Measurements from ENCODE around the gene HEXA. TPM values are rescaled to one million over a fixed set of nuclear protein-coding genes. Genes with fewer than 3 reads are reported as not detected.

The HEXA gene
- total RNA-seq, 5 donors from 2014 or later (not counting 1 experiment from before 2014, with no cell fraction given): 78.2 to 101 (median 88.4) TPM

- POLR2A ChIA-PET: no interaction called here
- H3K36me3 ChIP-seq (ENCODE audit: control insufficient read depth in 2 of 2, extremely low read depth in 1 of 2, insufficient read depth in 1 of 2, low read length in 1 of 2): peaks cover 4 to 46% of the 10 kb centered on the region in 2 donors
- H3K27me3 ChIP-seq (replicated peaks in 1 of 2; ENCODE audit: control insufficient read depth in 2 of 2, extremely low read depth in 1 of 2, insufficient read depth in 2 of 2, low read length in 1 of 2): no peaks in the 10 kb centered on the region
- no peaks in the 10 kb centered on the region for H3K27me3 Mint-ChIP-seq
- ATAC-seq (replicated peaks in 1 of 4) (no peak), DNase-seq (no peak)
- H3K27ac Mint-ChIP-seq: no peak overlapping the region
- no peak overlapping the region for H3K27ac ChIP-seq (ENCODE audit: low read length)
- H3K4me3 Mint-ChIP-seq: no peak overlapping the region
- peaks cover 10 to 19% (median 19%) of the 10 kb centered on the region in 3 donors for H3K4me1 Mint-ChIP-seq
- H3K36me3 Mint-ChIP-seq: peaks cover 27% of the 10 kb centered on the region
- no peak overlapping the region for H3K4me3 ChIP-seq (ENCODE audit: control insufficient read depth in 1 of 2, extremely low read depth in 1 of 2, low read length in 1 of 2)
- H3K9me3 Mint-ChIP-seq: no peaks in the 10 kb centered on the region
- peaks cover 0 to 9% of the 10 kb centered on the region in 2 experiments for H3K4me1 ChIP-seq (ENCODE audit: control insufficient read depth in 1 of 2, extremely low read depth in 1 of 2, insufficient read depth in 2 of 2, low read length in 2 of 2)
- CTCF ChIA-PET: no interaction called here
- no peaks in the 10 kb centered on the region for H3K9me3 ChIP-seq
- 100% methylated on average over 1 of the region's 3 CpGs for WGBS (ENCODE audit: insufficient coverage)
These were observed 17.7 kb downstream of the HEXA start for GRCh38 chr15:72358121-72358520.

GRCh38 chr15:72354496-72354895, 21.3 kb downstream of the HEXA start:
- WGBS (ENCODE audit: insufficient coverage): no CpG with 5 or more reads among the region's 1 CpG
- Mint-ChIP-seq H3K4me3 (no peak overlapping the region), H3K27me3 (no peaks in the 10 kb centered on the region), H3K36me3 (peaks cover 47% of the 10 kb centered on the region), H3K4me1 (peaks cover 10 to 19% (median 19%) of the 10 kb centered on the region in 3 donors), H3K27ac (no peak overlapping the region), H3K9me3 (no peaks in the 10 kb centered on the region)
- Histone ChIP-seq H3K4me1 (ENCODE audit: control insufficient read depth in 1 of 2, extremely low read depth in 1 of 2, insufficient read depth in 2 of 2, low read length in 2 of 2) (peaks cover 0 to 9% of the 10 kb centered on the region in 2 experiments), H3K4me3 (ENCODE audit: control insufficient read depth in 1 of 2, extremely low read depth in 1 of 2, low read length in 1 of 2) (no peak overlapping the region), H3K27me3 (replicated peaks in 1 of 2; ENCODE audit: control insufficient read depth in 2 of 2, extremely low read depth in 1 of 2, insufficient read depth in 2 of 2, low read length in 1 of 2) (no peaks in the 10 kb centered on the region), H3K9me3 (no peaks in the 10 kb centered on the region), H3K36me3 (ENCODE audit: control insufficient read depth in 2 of 2, extremely low read depth in 1 of 2, insufficient read depth in 1 of 2, low read length in 1 of 2) (peaks cover 4 to 79% of the 10 kb centered on the region in 2 donors), H3K27ac (ENCODE audit: low read length) (no peak overlapping the region)
- ChIA-PET CTCF (interaction anchor here in 1 of 2 donors (0.6 kb wide), 1 partner anchor 45 kb away, joined by 3 read pairs; no protein-coding TSS in a partner anchor), POLR2A (no interaction called here)
- ATAC-seq (replicated peaks in 1 of 4): no peak
- DNase-seq: no peak

- no peak for ATAC-seq (replicated peaks in 1 of 4)
- no peaks in the 10 kb centered on the region for H3K27me3 ChIP-seq (replicated peaks in 1 of 2; ENCODE audit: control insufficient read depth in 2 of 2, extremely low read depth in 1 of 2, insufficient read depth in 2 of 2, low read length in 1 of 2)
- no peak overlapping the region for H3K27ac Mint-ChIP-seq
- CTCF ChIA-PET: no interaction called here
- H3K27ac ChIP-seq (ENCODE audit: low read length): no peak overlapping the region
- no peaks in the 10 kb centered on the region for H3K4me1 ChIP-seq (ENCODE audit: control insufficient read depth in 1 of 2, extremely low read depth in 1 of 2, insufficient read depth in 2 of 2, low read length in 2 of 2)
- no peaks in the 10 kb centered on the region for H3K9me3 Mint-ChIP-seq
- POLR2A ChIA-PET: no interaction called here
- no peaks in the 10 kb centered on the region for H3K9me3 ChIP-seq
- peaks cover 0 to 9% (median 8%) of the 10 kb centered on the region in 3 donors for H3K4me1 Mint-ChIP-seq
- no peak for DNase-seq
- H3K4me3 ChIP-seq (ENCODE audit: control insufficient read depth in 1 of 2, extremely low read depth in 1 of 2, low read length in 1 of 2): no peak overlapping the region
- no peak overlapping the region for H3K4me3 Mint-ChIP-seq
- H3K36me3 ChIP-seq (ENCODE audit: control insufficient read depth in 2 of 2, extremely low read depth in 1 of 2, insufficient read depth in 1 of 2, low read length in 1 of 2): peaks cover 11 to 89% of the 10 kb centered on the region in 2 donors
- no peaks in the 10 kb centered on the region for H3K27me3 Mint-ChIP-seq
- 93% methylated on average over 2 of the region's 2 CpGs for WGBS (ENCODE audit: insufficient coverage)
- peaks cover 58% of the 10 kb centered on the region for H3K36me3 Mint-ChIP-seq
These were observed 22.5 kb downstream of the HEXA start for GRCh38 chr15:72353266-72353665.

GRCh38 chr15:72345806-72346205, 30.0 kb downstream of the HEXA start:
- no peaks in the 10 kb centered on the region for H3K9me3 ChIP-seq
- WGBS (ENCODE audit: insufficient coverage): no CpG with 5 or more reads among the region's 3 CpGs
- H3K27ac ChIP-seq (ENCODE audit: low read length): no peak overlapping the region
- ATAC-seq (replicated peaks in 1 of 4) (no peak), DNase-seq (no peak)
- no peaks in the 10 kb centered on the region for H3K4me1 ChIP-seq (ENCODE audit: control insufficient read depth in 1 of 2, extremely low read depth in 1 of 2, insufficient read depth in 2 of 2, low read length in 2 of 2)
- peaks cover 48% of the 10 kb centered on the region for H3K36me3 Mint-ChIP-seq
- H3K9me3 Mint-ChIP-seq: no peaks in the 10 kb centered on the region
- H3K27me3 ChIP-seq (replicated peaks in 1 of 2; ENCODE audit: control insufficient read depth in 2 of 2, extremely low read depth in 1 of 2, insufficient read depth in 2 of 2, low read length in 1 of 2): no peaks in the 10 kb centered on the region
- no peaks in the 10 kb centered on the region for H3K4me1 Mint-ChIP-seq
- H3K4me3 ChIP-seq (ENCODE audit: control insufficient read depth in 1 of 2, extremely low read depth in 1 of 2, low read length in 1 of 2): no peak overlapping the region
- CTCF ChIA-PET: no interaction called here
- no peak overlapping the region for H3K4me3 Mint-ChIP-seq
- POLR2A ChIA-PET: no interaction called here
- H3K36me3 ChIP-seq (ENCODE audit: control insufficient read depth in 2 of 2, extremely low read depth in 1 of 2, insufficient read depth in 1 of 2, low read length in 1 of 2): peaks cover 13 to 80% of the 10 kb centered on the region in 2 donors
- no peaks in the 10 kb centered on the region for H3K27me3 Mint-ChIP-seq
- no peak overlapping the region for H3K27ac Mint-ChIP-seq

- DNase-seq (no peak), ATAC-seq (replicated peaks in 1 of 4) (no peak)
- Histone ChIP-seq H3K9me3 (no peaks in the 10 kb centered on the region), H3K36me3 (ENCODE audit: control insufficient read depth in 2 of 2, extremely low read depth in 1 of 2, insufficient read depth in 1 of 2, low read length in 1 of 2) (peaks cover 13 to 75% of the 10 kb centered on the region in 2 donors), H3K4me1 (ENCODE audit: control insufficient read depth in 1 of 2, extremely low read depth in 1 of 2, insufficient read depth in 2 of 2, low read length in 2 of 2) (no peaks in the 10 kb centered on the region), H3K27ac (ENCODE audit: low read length) (no peak overlapping the region), H3K27me3 (replicated peaks in 1 of 2; ENCODE audit: control insufficient read depth in 2 of 2, extremely low read depth in 1 of 2, insufficient read depth in 2 of 2, low read length in 1 of 2) (no peaks in the 10 kb centered on the region), H3K4me3 (ENCODE audit: control insufficient read depth in 1 of 2, extremely low read depth in 1 of 2, low read length in 1 of 2) (no peak overlapping the region)
- no peaks in the 10 kb centered on the region for H3K4me1 Mint-ChIP-seq
- H3K27ac Mint-ChIP-seq: no peak overlapping the region
- ChIA-PET POLR2A (no interaction called here), CTCF (no interaction called here)
- no peaks in the 10 kb centered on the region for H3K9me3 Mint-ChIP-seq
- peaks cover 44% of the 10 kb centered on the region for H3K36me3 Mint-ChIP-seq
- H3K4me3 Mint-ChIP-seq: no peak overlapping the region
- 100% methylated on average over 5 of the region's 7 CpGs for WGBS (ENCODE audit: insufficient coverage)
- H3K27me3 Mint-ChIP-seq: no peaks in the 10 kb centered on the region
These were observed 30.5 kb downstream of the HEXA start for GRCh38 chr15:72345280-72345679.

GRCh38 chr15:72344602-72345001, 31.2 kb downstream of the HEXA start:
- DNase-seq: no peak
- Histone ChIP-seq H3K27ac (ENCODE audit: low read length) (no peak overlapping the region), H3K4me1 (ENCODE audit: control insufficient read depth in 1 of 2, extremely low read depth in 1 of 2, insufficient read depth in 2 of 2, low read length in 2 of 2) (no peaks in the 10 kb centered on the region), H3K36me3 (ENCODE audit: control insufficient read depth in 2 of 2, extremely low read depth in 1 of 2, insufficient read depth in 1 of 2, low read length in 1 of 2) (peaks cover 13 to 70% of the 10 kb centered on the region in 2 donors), H3K4me3 (ENCODE audit: control insufficient read depth in 1 of 2, extremely low read depth in 1 of 2, low read length in 1 of 2) (no peak overlapping the region), H3K9me3 (no peaks in the 10 kb centered on the region), H3K27me3 (replicated peaks in 1 of 2; ENCODE audit: control insufficient read depth in 2 of 2, extremely low read depth in 1 of 2, insufficient read depth in 2 of 2, low read length in 1 of 2) (no peaks in the 10 kb centered on the region)
- POLR2A ChIA-PET: no interaction called here
- WGBS (ENCODE audit: insufficient coverage): 80% methylated on average over 1 of the region's 1 CpG
- Mint-ChIP-seq H3K4me3 (no peak overlapping the region), H3K4me1 (no peaks in the 10 kb centered on the region), H3K9me3 (no peaks in the 10 kb centered on the region), H3K36me3 (peaks cover 50% of the 10 kb centered on the region), H3K27ac (no peak overlapping the region), H3K27me3 (no peaks in the 10 kb centered on the region)
- CTCF ChIA-PET: no interaction called here
- no peak for ATAC-seq (replicated peaks in 1 of 4)

- Mint-ChIP-seq H3K36me3 (peaks cover 54% of the 10 kb centered on the region), H3K27me3 (no peaks in the 10 kb centered on the region), H3K27ac (no peak overlapping the region), H3K4me3 (no peak overlapping the region), H3K4me1 (no peaks in the 10 kb centered on the region), H3K9me3 (no peaks in the 10 kb centered on the region)
- ChIA-PET CTCF (no interaction called here), POLR2A (no interaction called here)
- peak in 29 of 35 experiments; percentile 7 to 59 (median 32) for DNase-seq
- Histone ChIP-seq H3K27ac (ENCODE audit: low read length) (no peak overlapping the region), H3K9me3 (no peaks in the 10 kb centered on the region), H3K4me3 (ENCODE audit: control insufficient read depth in 1 of 2, extremely low read depth in 1 of 2, low read length in 1 of 2) (no peak overlapping the region), H3K27me3 (replicated peaks in 1 of 2; ENCODE audit: control insufficient read depth in 2 of 2, extremely low read depth in 1 of 2, insufficient read depth in 2 of 2, low read length in 1 of 2) (no peaks in the 10 kb centered on the region), H3K36me3 (ENCODE audit: control insufficient read depth in 2 of 2, extremely low read depth in 1 of 2, insufficient read depth in 1 of 2, low read length in 1 of 2) (peaks cover 5 to 51% of the 10 kb centered on the region in 2 donors), H3K4me1 (ENCODE audit: control insufficient read depth in 1 of 2, extremely low read depth in 1 of 2, insufficient read depth in 2 of 2, low read length in 2 of 2) (no peaks in the 10 kb centered on the region)
- WGBS (ENCODE audit: insufficient coverage): 46% methylated on average over 3 of the region's 11 CpGs
- ATAC-seq (replicated peaks in 1 of 4): peak in 2 of 4 experiments; percentile 46 to 48
These were observed 33.4 kb downstream of the HEXA start for GRCh38 chr15:72342385-72342784.
